ENCODE results near the gene ANP32B.

Gene ANP32B

GRCh38 chr9:98038958-98039357 is 55.8 kb downstream of the ANP32B start:
- no peak for DNase-seq (ENCODE audit: low read depth)
- H3K4me3 ChIP-seq (ENCODE audit: control insufficient read depth, low read depth, low read length): no peak overlapping the region
- no peak for TF ChIP-seq CTCF (conservative IDR thresholded peaks at IDR 0.05; ENCODE audit: control insufficient read depth, insufficient read depth, low read depth, low read length)

GRCh38 chr9:98039607-98040017 is 56.5 kb downstream of the ANP32B start:
- no peak for TF ChIP-seq CTCF (conservative IDR thresholded peaks at IDR 0.05; ENCODE audit: control insufficient read depth, insufficient read depth, low read depth, low read length)
- no peak overlapping the region for H3K4me3 ChIP-seq (ENCODE audit: control insufficient read depth, low read depth, low read length)
- no peak for DNase-seq (ENCODE audit: low read depth)

- TF ChIP-seq CTCF (conservative IDR thresholded peaks at IDR 0.05; ENCODE audit: control insufficient read depth, insufficient read depth, low read depth, low read length): no peak
- DNase-seq (ENCODE audit: low read depth): no peak
Measured at GRCh38 chr9:98040212-98040611, 57.1 kb downstream of the ANP32B start.

GRCh38 chr9:98043915-98044314 is 60.8 kb downstream of the ANP32B start:
- DNase-seq (ENCODE audit: low read depth): no peak
- TF ChIP-seq CTCF (conservative IDR thresholded peaks at IDR 0.05; ENCODE audit: control insufficient read depth, insufficient read depth, low read depth, low read length): no peak
- H3K4me3 ChIP-seq (ENCODE audit: control insufficient read depth, low read depth, low read length): no peak overlapping the region

More at GRCh38 chr9:98040212-98040611, 57.1 kb downstream of the ANP32B start:
- H3K4me3 ChIP-seq (ENCODE audit: control insufficient read depth, low read depth, low read length): no peak overlapping the region

GRCh38 chr9:98045234-98046179 is 62.4 kb downstream of the ANP32B start:
- peak overlapping the region; percentile 52 for H3K4me3 ChIP-seq (ENCODE audit: control insufficient read depth, low read depth, low read length)
- DNase-seq (ENCODE audit: low read depth): peak; percentile 74
- TF ChIP-seq CTCF (conservative IDR thresholded peaks at IDR 0.05; ENCODE audit: control insufficient read depth, insufficient read depth, low read depth, low read length): no peak

GRCh38 chr9:98046180-98046543 is 63.0 kb downstream of the ANP32B start:
- no peak for DNase-seq (ENCODE audit: low read depth)
- H3K4me3 ChIP-seq (ENCODE audit: control insufficient read depth, low read depth, low read length): peak overlapping the region; percentile 52
- TF ChIP-seq CTCF (conservative IDR thresholded peaks at IDR 0.05; ENCODE audit: control insufficient read depth, insufficient read depth, low read depth, low read length): no peak
